Measurements from ENCODE around the gene EMILIN2. TPM values are rescaled to one million over a fixed set of nuclear protein-coding genes. Genes with fewer than 3 reads are reported as not detected.
A peak's percentile ranks its signal among the peaks of the same experiment; 100 is the strongest.

The EMILIN2 gene
- total RNA-seq, 1 donor from 2014 or later: 29.6 TPM

DNA sequence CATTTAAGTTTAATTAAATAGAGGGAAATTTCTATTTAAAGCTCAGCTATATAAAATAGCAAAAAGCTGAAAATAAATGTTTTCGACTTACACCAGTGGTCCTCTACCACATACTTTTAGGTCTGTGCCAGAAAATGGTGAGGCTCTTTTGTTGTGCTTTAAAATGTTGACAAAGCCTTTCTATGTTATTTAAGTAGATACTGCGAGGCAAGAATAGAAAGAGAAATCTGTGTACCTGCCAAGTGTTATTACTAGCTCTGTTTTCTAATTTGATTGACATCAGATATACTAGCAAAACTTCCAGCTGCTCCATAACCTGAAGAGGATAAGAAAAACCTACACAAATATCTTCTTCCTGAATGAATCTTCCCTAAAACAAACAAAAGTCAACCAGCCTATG is 112.5 kb downstream of the EMILIN2 start:
- no peak overlapping the region for H3K27ac Mint-ChIP-seq (ENCODE audit: unreplicated experiment)
- H3K79me2 ChIP-seq (ENCODE audit: insufficient read depth, low read length): peaks cover 24% of the 10 kb centered on the region
- no peaks in the 10 kb centered on the region for H3K9me3 Mint-ChIP-seq (ENCODE audit: unreplicated experiment)

DNA sequence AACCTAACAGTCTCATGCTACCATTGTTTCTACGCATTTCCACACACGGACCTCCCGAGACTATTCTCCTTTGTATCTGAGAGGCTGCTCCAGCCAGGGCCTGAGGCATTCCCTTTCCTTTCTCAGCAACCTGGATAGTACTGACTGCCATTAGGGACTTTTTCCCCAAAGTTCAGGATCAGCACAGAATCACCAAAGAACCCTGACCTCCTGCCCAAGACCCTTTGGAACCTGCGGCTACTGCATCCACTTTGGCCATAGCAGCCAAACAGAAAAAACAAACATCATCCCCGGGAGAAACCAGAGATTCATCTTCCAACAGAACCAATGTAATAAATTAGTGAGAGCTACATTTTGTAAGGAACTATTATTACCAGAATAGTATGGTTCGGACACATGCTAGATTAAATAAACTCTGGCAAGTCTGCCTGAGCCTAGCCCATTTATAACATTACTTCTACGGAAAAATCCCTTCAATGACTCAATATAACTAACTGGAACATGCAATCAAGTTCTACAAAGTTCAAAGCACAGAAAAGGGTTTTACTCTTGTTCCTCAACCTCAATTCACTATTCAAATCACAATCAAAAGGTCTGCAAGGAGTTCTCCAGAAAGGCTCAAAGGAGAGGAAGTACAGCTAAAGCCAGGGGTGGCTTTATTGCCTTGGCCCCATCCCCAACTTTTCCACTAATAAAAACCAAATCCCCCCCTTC is 114.3 kb downstream of the EMILIN2 start:
- FAIRE-seq (no peak), DNase-seq (ENCODE audit: low read depth) (no peak)
- H3K4me3 ChIP-seq (ENCODE audit: insufficient read depth, low read depth, low read length): no peak overlapping the region
- H3K4me3 Mint-ChIP-seq (ENCODE audit: unreplicated experiment): no peak overlapping the region
- H3K9me3 ChIP-seq (ENCODE audit: insufficient read depth, low read depth, low read length): no peaks in the 10 kb centered on the region
- no peaks in the 10 kb centered on the region for H3K9me3 Mint-ChIP-seq (ENCODE audit: unreplicated experiment)
- H3K79me2 ChIP-seq (ENCODE audit: insufficient read depth, low read length): peaks cover 32% of the 10 kb centered on the region
- no peak overlapping the region for H3K4me2 ChIP-seq (ENCODE audit: low read length)
- no peak overlapping the region for H3K27ac ChIP-seq (ENCODE audit: low read depth, low read length)
- TF ChIP-seq EZH2 (IDR thresholded peaks at IDR 0.05; ENCODE audit: insufficient read depth, low read length): no peak
- TF ChIP-seq, protein P1, sequence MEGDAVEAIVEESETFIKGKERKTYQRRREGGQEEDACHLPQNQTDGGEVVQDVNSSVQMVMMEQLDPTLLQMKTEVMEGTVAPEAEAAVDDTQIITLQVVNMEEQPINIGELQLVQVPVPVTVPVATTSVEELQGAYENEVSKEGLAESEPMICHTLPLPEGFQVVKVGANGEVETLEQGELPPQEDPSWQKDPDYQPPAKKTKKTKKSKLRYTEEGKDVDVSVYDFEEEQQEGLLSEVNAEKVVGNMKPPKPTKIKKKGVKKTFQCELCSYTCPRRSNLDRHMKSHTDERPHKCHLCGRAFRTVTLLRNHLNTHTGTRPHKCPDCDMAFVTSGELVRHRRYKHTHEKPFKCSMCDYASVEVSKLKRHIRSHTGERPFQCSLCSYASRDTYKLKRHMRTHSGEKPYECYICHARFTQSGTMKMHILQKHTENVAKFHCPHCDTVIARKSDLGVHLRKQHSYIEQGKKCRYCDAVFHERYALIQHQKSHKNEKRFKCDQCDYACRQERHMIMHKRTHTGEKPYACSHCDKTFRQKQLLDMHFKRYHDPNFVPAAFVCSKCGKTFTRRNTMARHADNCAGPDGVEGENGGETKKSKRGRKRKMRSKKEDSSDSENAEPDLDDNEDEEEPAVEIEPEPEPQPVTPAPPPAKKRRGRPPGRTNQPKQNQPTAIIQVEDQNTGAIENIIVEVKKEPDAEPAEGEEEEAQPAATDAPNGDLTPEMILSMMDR (IDR thresholded peaks at IDR 0.05; ENCODE audit: insufficient read depth, low read depth, low read length): no peak
- peaks cover 4% of the 10 kb centered on the region for H3K36me3 Mint-ChIP-seq (ENCODE audit: low read depth, unreplicated experiment)
- H3K9ac ChIP-seq (ENCODE audit: low read length): no peak overlapping the region
- H4K20me1 ChIP-seq (ENCODE audit: insufficient read depth, low read length): peaks cover 17% of the 10 kb centered on the region
- peaks cover 26% of the 10 kb centered on the region for H3K4me1 Mint-ChIP-seq (ENCODE audit: low read depth, unreplicated experiment)
- no peaks in the 10 kb centered on the region for H3K4me1 ChIP-seq (ENCODE audit: insufficient read depth, low read length)
- no peak overlapping the region for H3K27ac Mint-ChIP-seq (ENCODE audit: unreplicated experiment)
- no peaks in the 10 kb centered on the region for H3K27me3 ChIP-seq (ENCODE audit: insufficient read depth, low read length)
- no peaks in the 10 kb centered on the region for H3K36me3 ChIP-seq (ENCODE audit: insufficient read depth, low read length)
- no peak overlapping the region for H2AFZ ChIP-seq (ENCODE audit: low read depth, low read length)
- no peaks in the 10 kb centered on the region for H3K27me3 Mint-ChIP-seq (ENCODE audit: low read depth, unreplicated experiment)

More for the DNA sequence above, 112.5 kb downstream of the EMILIN2 start:
- no peak overlapping the region for H3K4me2 ChIP-seq (ENCODE audit: low read length)
- no peak overlapping the region for H2AFZ ChIP-seq (ENCODE audit: low read depth, low read length)
- H3K9ac ChIP-seq (ENCODE audit: low read length): no peak overlapping the region
- H3K4me1 ChIP-seq (ENCODE audit: insufficient read depth, low read length): no peaks in the 10 kb centered on the region
- peaks cover 23% of the 10 kb centered on the region for H4K20me1 ChIP-seq (ENCODE audit: insufficient read depth, low read length)
- H3K36me3 ChIP-seq (ENCODE audit: insufficient read depth, low read length): no peaks in the 10 kb centered on the region
- no peaks in the 10 kb centered on the region for H3K9me3 ChIP-seq (ENCODE audit: insufficient read depth, low read depth, low read length)
- no peak overlapping the region for H3K27ac ChIP-seq (ENCODE audit: low read depth, low read length)
- no peak for DNase-seq (ENCODE audit: low read depth)
- H3K4me3 ChIP-seq (ENCODE audit: insufficient read depth, low read depth, low read length): no peak overlapping the region
- no peak overlapping the region for H3K4me3 Mint-ChIP-seq (ENCODE audit: unreplicated experiment)
- H3K36me3 Mint-ChIP-seq (ENCODE audit: low read depth, unreplicated experiment): peaks cover 15% of the 10 kb centered on the region
- FAIRE-seq: no peak
- no peak for TF ChIP-seq EZH2 (IDR thresholded peaks at IDR 0.05; ENCODE audit: insufficient read depth, low read length)
- TF ChIP-seq, protein P1 (IDR thresholded peaks at IDR 0.05; ENCODE audit: insufficient read depth, low read depth, low read length): no peak
- no peaks in the 10 kb centered on the region for H3K27me3 ChIP-seq (ENCODE audit: insufficient read depth, low read length)
- no peaks in the 10 kb centered on the region for H3K27me3 Mint-ChIP-seq (ENCODE audit: low read depth, unreplicated experiment)
- peaks cover 20% of the 10 kb centered on the region for H3K4me1 Mint-ChIP-seq (ENCODE audit: low read depth, unreplicated experiment)

DNA sequence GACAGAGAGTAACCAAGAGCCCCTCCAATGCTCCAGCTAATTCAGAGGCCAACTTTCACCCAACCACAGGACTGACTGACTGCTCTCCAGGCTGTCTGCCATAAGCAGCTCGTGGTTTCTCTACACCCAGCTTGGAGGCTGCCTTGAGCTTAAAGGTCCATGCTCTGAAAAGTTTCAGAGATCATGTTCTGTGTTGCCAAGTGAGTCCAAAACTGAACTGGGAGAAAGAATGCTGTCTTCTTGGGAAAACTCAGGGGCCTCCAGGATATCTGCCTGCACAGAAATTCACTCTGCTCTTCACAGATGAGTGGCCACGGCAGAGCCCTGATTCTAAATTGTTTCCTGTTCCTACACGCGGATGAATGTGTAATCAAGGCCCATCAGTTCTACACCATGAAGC is 115.0 kb downstream of the EMILIN2 start:
- peak overlapping the region; percentile 16 for H3K4me2 ChIP-seq (ENCODE audit: low read length)
- no peaks in the 10 kb centered on the region for H3K9me3 ChIP-seq (ENCODE audit: insufficient read depth, low read depth, low read length)
- peaks cover 23% of the 10 kb centered on the region for H4K20me1 ChIP-seq (ENCODE audit: insufficient read depth, low read length)
- H2AFZ ChIP-seq (ENCODE audit: low read depth, low read length): no peak overlapping the region
- H3K36me3 ChIP-seq (ENCODE audit: insufficient read depth, low read length): no peaks in the 10 kb centered on the region
- no peak overlapping the region for H3K27ac ChIP-seq (ENCODE audit: low read depth, low read length)
- Mint-ChIP-seq H3K36me3 (ENCODE audit: low read depth, unreplicated experiment) (no peaks in the 10 kb centered on the region), H3K9me3 (ENCODE audit: unreplicated experiment) (no peaks in the 10 kb centered on the region), H3K4me1 (ENCODE audit: low read depth, unreplicated experiment) (peaks cover 26% of the 10 kb centered on the region), H3K27me3 (ENCODE audit: low read depth, unreplicated experiment) (no peaks in the 10 kb centered on the region), H3K4me3 (ENCODE audit: unreplicated experiment) (no peak overlapping the region), H3K27ac (ENCODE audit: unreplicated experiment) (peak overlapping the region; percentile 26)
- H3K27me3 ChIP-seq (ENCODE audit: insufficient read depth, low read length): no peaks in the 10 kb centered on the region
- no peak overlapping the region for H3K4me3 ChIP-seq (ENCODE audit: insufficient read depth, low read depth, low read length)
- DNase-seq (ENCODE audit: low read depth) (peak; percentile 60), FAIRE-seq (no peak)
- H3K9ac ChIP-seq (ENCODE audit: low read length): no peak overlapping the region
- TF ChIP-seq EZH2 (IDR thresholded peaks at IDR 0.05; ENCODE audit: insufficient read depth, low read length): no peak
- TF ChIP-seq, protein P1 (IDR thresholded peaks at IDR 0.05; ENCODE audit: insufficient read depth, low read depth, low read length): no peak
- H3K79me2 ChIP-seq (ENCODE audit: insufficient read depth, low read length): peaks cover 35% of the 10 kb centered on the region
- no peaks in the 10 kb centered on the region for H3K4me1 ChIP-seq (ENCODE audit: insufficient read depth, low read length)

Data from astrocyte (in vitro differentiated cells and primary cell).